ENCODE data around the gene C19orf67.
A peak's percentile ranks its signal among the peaks of the same experiment; 100 is the strongest.

DNA sequence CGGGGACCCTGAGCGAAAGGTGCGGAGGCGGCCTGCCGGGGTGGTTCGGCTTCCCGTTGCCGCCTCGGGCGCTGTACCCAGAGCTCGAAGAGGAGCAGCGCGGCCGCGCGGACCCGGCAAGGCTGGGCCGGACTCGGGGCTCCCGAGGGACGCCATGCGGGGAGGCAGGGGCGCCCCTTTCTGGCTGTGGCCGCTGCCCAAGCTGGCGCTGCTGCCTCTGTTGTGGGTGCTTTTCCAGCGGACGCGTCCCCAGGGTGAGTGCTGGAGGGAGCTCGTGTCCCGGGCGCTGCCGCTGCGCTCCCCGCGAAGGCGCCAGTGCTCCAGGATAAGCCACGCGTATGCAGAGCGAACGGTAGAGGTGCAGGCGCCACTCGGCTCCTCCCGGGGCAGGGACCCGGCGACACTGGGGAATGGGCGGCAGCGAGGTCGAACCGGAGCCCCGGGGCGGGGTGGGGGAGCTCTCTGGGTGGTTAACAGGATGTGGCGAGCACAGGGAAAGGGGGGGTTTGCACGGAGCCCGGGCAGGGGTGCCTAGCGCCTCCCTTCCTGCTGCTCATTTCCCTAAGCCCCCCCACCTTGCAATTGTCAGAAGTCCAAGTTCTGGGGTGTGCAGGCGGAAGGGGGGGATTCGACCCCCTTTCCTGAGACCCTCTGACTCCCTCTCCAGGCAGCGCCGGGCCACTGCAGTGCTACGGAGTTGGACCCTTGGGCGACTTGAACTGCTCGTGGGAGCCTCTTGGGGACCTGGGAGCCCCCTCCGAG lies 53.7 kb downstream of the C19orf67 start, which contains the start of gene IL27RA:
- TF ChIP-seq, protein P1, sequence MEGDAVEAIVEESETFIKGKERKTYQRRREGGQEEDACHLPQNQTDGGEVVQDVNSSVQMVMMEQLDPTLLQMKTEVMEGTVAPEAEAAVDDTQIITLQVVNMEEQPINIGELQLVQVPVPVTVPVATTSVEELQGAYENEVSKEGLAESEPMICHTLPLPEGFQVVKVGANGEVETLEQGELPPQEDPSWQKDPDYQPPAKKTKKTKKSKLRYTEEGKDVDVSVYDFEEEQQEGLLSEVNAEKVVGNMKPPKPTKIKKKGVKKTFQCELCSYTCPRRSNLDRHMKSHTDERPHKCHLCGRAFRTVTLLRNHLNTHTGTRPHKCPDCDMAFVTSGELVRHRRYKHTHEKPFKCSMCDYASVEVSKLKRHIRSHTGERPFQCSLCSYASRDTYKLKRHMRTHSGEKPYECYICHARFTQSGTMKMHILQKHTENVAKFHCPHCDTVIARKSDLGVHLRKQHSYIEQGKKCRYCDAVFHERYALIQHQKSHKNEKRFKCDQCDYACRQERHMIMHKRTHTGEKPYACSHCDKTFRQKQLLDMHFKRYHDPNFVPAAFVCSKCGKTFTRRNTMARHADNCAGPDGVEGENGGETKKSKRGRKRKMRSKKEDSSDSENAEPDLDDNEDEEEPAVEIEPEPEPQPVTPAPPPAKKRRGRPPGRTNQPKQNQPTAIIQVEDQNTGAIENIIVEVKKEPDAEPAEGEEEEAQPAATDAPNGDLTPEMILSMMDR (IDR thresholded peaks at IDR 0.05) = peak in 2 of 3 donors; percentile 38 to 68
- TF ChIP-seq POLR2AphosphoS5 (IDR thresholded peaks at IDR 0.05) = peak in 1 of 3 donors; percentile 17
